ENCODE data around the gene TMOD2.

Gene TMOD2

GRCh38 chr15:51863131-51863530 is 111.7 kb downstream of the TMOD2 start:
- no peak for DNase-seq

- no peak for DNase-seq
These were observed 113.1 kb downstream of the TMOD2 start for GRCh38 chr15:51864408-51865056.

GRCh38 chr15:51865317-51865716 is 113.9 kb downstream of the TMOD2 start:
- no peak for DNase-seq

Data from right hindlimb (tissue), 1 donor.